RWPE1 (cell line): ENCODE data around the gene NPIPB6.

Source experiments
- CTCF ChIA-PET: fragments of 350-600 bp; sonication (Branson Sonifier 250); formaldehyde crosslinking; extraction: SDS; loops from one replicate; lab custom pipeline; 2021; lab: Yijun Ruan, JAX
- POLR2A ChIA-PET: fragments of 400-600 bp; formaldehyde crosslinking; extraction: SDS; loops from one replicate; lab custom pipeline; 2020; ENCODE audit warnings: antibody characterized with exemption; ENCODE audit not compliant: low non-redundant PET; lab: Yijun Ruan, JAX
- DNase-seq: peaks from one replicate; pipeline ENCODE4 v3.0.0; 2012; ENCODE audit warnings: low spot score
- H3K27ac ChIP-seq: fragments of 450-650 bp; 2 replicates; pipeline ENCODE4 v1.5.1; 2017
- CTCF ChIP-seq: fragments of 450-650 bp; conservative IDR thresholded peaks from 2 replicates; pipeline ENCODE4 v1.5.1; 2017; ENCODE audit warnings: low read depth, mild to moderate bottlenecking

Gene NPIPB6

DNA sequence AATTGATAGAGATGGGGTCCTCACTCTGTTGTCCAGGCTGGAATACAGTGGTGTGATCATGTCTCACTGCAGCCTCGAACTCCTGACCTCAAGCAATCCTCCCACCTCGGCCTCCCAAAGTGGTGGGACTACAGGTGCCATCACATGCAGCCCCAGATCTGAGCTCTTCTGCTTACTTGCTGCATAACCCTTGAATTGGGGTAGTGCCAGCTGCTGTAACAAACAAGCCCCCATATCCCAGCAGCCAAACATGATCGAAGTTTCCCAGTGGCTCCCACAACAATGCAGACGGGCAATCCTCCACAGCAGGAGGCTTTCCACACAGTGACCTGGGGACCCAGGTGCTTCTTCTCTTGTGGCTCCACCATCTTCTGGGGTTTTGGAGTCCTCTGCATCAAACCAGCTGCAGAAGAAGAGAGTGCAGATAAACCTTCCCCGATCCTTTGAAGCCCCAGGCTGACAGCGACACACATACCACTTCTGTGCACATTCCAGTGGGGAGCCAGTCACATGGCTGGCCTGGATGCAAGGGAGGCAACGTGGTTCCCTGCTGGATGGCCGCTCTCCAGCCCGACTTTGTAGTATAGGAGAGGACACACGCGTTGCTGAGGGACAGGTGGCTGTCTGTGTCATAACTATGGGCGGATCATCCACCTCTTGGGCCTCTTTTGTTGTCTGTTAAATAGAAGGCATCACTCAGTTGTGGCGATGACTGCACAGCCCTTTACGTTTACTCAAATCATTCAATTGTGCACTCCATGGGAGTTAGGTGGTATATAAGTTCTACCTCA lies 54.3 kb downstream of the NPIPB6 start:
- no peak for TF ChIP-seq CTCF
- no peak for DNase-seq
- ChIA-PET POLR2A (no interaction called here), CTCF (interaction anchor here (0.6 to 0.9 kb wide), 2 partner anchors 31 to 1480 kb away, joined by 3 read pairs; no protein-coding TSS in a partner anchor)
- no peak overlapping the region for H3K27ac ChIP-seq

DNA sequence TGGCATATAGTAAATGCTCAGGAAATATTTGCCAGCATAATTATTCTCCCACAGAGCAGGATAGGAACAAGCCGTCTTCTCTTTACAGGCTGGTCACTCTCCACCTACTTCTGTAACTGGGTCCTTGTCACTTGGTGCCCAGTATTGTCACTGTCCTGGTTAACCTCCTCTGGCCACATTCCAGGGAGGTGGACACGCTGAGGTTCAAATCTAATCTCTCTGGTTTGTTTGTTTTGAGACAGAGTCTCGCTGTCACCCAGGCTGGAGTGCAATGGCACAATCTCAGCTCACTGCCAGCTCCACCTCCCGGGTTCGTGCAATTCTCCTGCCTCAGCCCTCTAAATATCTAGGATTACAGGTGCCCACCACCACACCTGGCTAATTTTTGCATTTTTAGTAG lies 55.4 kb downstream of the NPIPB6 start:
- H3K27ac ChIP-seq, result no peak overlapping the region
- ChIA-PET CTCF (no interaction called here), POLR2A (no interaction called here)
- no peak for TF ChIP-seq CTCF
- no peak for DNase-seq

DNA sequence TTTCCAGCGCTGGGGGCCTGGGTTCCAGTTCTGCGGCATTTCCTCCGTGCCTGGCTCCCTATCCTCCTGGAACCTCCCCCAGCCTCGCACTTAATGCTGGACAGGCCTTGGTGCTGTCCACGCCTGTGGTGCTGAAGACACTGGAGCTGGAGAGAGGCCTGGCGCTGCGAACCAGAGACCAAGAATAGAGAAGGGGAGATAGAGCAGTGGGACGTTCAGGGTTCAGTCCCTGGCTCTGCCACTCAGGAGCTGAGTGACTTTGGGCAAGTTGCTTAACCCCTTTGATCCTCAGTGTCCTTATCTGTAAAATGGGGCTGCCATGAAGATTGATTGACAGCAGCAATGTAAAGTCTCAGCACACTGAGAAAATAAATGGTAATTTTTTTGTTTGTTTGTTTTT lies 59.1 kb downstream of the NPIPB6 start:
- peak; percentile 42 for DNase-seq
- no peak for TF ChIP-seq CTCF
- ChIA-PET POLR2A (no interaction called here), CTCF (interaction anchor here (1.7 kb wide), 1 partner anchor 17 kb away, joined by 5 read pairs; no protein-coding TSS in a partner anchor)
- no peak overlapping the region for H3K27ac ChIP-seq

DNA sequence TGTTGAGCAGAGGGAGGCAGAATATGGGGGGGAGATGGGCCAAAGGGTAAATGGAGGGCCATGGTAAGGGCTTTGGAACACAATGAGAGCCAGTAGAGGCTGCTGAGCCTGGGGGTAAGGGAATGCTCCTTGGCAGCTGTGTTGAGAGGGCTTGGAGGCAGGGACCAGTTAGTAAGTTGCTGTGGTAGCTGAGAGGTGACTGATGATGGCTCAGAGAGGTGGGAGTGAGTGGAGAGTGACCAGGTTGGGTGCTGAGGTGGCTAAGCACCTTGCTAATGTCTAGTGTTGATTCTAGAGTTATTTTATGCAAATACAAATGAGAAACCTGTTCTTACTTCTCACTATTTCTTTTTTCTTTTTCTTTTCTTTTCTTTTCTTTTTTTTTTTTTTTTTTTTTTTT lies 60.2 kb downstream of the NPIPB6 start:
- CTCF ChIA-PET, result interaction anchor here (1.7 kb wide), 1 partner anchor 18 kb away, joined by 5 read pairs; no protein-coding TSS in a partner anchor
- DNase-seq, result no peak
- H3K27ac ChIP-seq, result no peak overlapping the region
- no peak for TF ChIP-seq CTCF
- POLR2A ChIA-PET, result no interaction called here

GRCh38 chr16:28301620-28302019 lies 61.7 kb downstream of the NPIPB6 start:
- no peak for TF ChIP-seq CTCF
- DNase-seq, result no peak
- H3K27ac ChIP-seq, result no peak overlapping the region
- CTCF ChIA-PET, result no interaction called here
- POLR2A ChIA-PET, result no interaction called here

GRCh38 chr16:28301154-28301553 lies 62.2 kb downstream of the NPIPB6 start:
- no peak overlapping the region for H3K27ac ChIP-seq
- ChIA-PET CTCF (interaction anchor here (1.7 kb wide), 1 partner anchor 23 kb away, joined by 8 read pairs; no protein-coding TSS in a partner anchor), POLR2A (no interaction called here)
- TF ChIP-seq CTCF, result no peak
- no peak for DNase-seq
